Esophagus muscularis mucosa (tissue), 3 donors: ENCODE measurements around the gene NNMT.

ENCODE experiments used
- CTCF ChIP-seq, 3 experiments: fragments of 200-600 bp in 2 of 3; fragments of 450-650 bp in 1 of 3; sonication (generic) in 2 of 3; IDR thresholded peaks; one replicate each; pipeline ENCODE4 v1.5.1; 2017 to 2019; ENCODE audit warnings: antibody characterized with exemption in 3 of 3, mild to moderate bottlenecking in 2 of 3, moderate library complexity in 1 of 3
- POLR2AphosphoS5 ChIP-seq, 2 donors: sonication (generic); formaldehyde crosslinking; IDR thresholded peaks; one replicate each; pipeline ENCODE4 v1.6.1; 2017; ENCODE audit warnings: antibody characterized with exemption in 2 of 2

- TF ChIP-seq CTCF (IDR thresholded peaks at IDR 0.05): no peak
- TF ChIP-seq POLR2AphosphoS5 (IDR thresholded peaks at IDR 0.05): no peak
Observed at GRCh38 chr11:114284914-114285313, 11.3 kb upstream of the NNMT start.
